ENCODE measurements around the gene JDP2. TPM values are rescaled to one million over a fixed set of nuclear protein-coding genes. Genes with fewer than 3 reads are reported as not detected.
"Not testable (repeated sequence)": the region's sequence is repeated elsewhere in the genome, so short reads cannot be mapped to it uniquely, and the experiment has no call there.

The JDP2 gene
- polyA plus RNA-seq, 1 donor, result 45.3 TPM

GRCh38 chr14:75456069-75456996, 28.5 kb downstream of the JDP2 start:
- no peak for DNase-seq (ENCODE audit: low read depth)

- DNase-seq (ENCODE audit: low read depth), result no peak
These were observed 29.1 kb downstream of the JDP2 start for GRCh38 chr14:75456997-75457335.

GRCh38 chr14:75457648-75458165, 29.9 kb downstream of the JDP2 start:
- DNase-seq (ENCODE audit: low read depth), result no peak

DNA sequence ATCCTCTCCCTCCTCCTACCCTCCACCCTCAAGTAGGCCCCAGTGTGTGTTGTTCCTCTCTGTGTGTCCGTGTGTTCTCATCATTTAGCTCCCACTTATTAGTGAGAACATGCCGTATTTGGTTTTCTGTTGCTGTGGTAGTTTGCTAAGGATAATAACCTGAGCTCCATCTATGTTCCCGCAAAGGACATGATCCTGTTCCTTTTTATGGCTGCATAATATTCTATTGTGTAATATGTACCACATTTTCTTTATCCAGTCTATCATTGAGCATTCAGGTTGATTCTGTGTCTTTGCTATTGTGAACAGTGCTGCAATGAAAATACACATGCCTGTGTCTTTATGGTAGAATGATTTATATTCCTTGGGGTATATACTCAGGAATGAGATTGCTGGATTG, 30.5 kb downstream of the JDP2 start:
- no peak for DNase-seq (ENCODE audit: low read depth)

GRCh38 chr14:75459099-75459741, 31.4 kb downstream of the JDP2 start:
- DNase-seq (ENCODE audit: low read depth), result no peak

GRCh38 chr14:75459791-75460190, 32.0 kb downstream of the JDP2 start:
- DNase-seq (ENCODE audit: low read depth), result no peak

- DNase-seq (ENCODE audit: low read depth), result no peak
These were observed 32.6 kb downstream of the JDP2 start for GRCh38 chr14:75460394-75460793.

DNA sequence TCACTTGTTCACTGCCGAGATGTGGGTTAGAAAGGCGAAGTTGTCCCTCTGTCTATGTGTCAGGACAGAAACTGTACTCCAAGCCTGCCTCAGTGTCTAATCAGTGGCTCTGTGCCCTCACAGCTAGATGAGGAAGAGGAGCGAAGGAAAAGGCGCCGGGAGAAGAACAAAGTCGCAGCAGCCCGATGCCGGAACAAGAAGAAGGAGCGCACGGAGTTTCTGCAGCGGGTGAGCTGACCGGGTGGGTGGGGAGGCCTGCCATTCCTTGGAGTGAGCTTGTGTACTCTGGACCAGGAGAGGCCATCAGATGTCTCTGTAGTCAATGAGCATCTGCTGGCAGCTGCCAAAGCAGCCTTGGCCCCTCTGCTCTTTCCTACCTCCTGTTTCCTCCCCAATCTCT, 33.5 kb downstream of the JDP2 start:
- no peak for DNase-seq (ENCODE audit: low read depth)

GRCh38 chr14:75461755-75462349, 34.0 kb downstream of the JDP2 start:
- DNase-seq (ENCODE audit: low read depth), result no peak

DNA sequence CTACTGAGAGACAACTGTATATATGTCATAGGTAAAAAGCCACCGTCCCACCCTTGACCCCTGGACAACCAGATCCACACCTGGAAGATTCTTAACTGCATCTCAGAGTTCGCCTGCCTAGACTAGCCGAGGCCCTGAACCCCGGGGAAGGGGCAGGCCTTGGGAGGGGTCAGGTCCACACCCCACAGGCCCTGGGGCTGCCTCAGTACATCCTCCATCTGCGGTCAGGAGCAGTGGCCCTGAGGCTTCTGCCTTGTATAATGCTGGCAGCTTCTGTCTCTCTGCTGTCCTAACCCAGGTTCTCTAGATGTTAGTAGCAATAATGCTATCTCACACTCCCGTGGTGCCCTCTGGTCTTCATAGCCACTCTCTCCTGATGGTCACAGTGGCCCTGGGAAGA, 36.8 kb downstream of the JDP2 start:
- DNase-seq (ENCODE audit: low read depth), result no peak

DNA sequence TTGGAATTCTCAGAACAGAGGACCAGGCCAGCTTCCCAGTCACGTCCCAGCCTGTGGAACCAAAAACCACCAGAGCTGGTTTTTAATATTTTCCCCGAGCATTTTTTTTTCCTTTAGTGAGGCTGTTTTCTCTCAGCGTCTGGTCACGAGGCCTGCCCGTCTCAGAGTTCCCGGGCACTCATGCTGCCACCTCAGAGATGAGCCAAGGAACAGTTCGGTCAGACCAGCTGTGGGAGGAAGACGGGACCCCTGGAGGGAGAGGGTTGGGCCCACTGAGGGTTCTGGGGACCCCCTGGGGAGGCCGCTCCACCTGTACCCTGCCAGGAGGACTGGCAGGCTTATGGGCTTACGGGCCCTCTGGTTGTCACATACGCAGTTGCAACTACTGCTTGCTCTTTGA, 39.9 kb downstream of the JDP2 start:
- no peak for DNase-seq (ENCODE audit: low read depth)

DNA sequence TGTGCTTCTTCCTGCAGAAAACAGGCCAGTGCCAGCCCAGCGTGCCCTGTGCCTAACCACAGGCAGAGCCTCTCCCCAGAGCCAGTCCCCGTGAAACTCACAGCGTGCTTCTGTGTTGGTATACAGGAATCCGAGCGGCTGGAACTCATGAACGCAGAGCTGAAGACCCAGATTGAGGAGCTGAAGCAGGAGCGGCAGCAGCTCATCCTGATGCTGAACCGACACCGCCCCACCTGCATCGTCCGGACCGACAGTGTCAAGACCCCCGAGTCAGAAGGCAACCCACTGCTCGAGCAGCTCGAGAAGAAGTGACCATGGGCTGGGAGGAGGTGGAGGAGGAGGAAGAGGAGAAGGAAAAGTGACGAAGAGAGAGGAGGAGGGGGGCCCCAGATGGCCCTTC, 41.3 kb downstream of the JDP2 start:
- no peak for DNase-seq (ENCODE audit: low read depth)

DNA sequence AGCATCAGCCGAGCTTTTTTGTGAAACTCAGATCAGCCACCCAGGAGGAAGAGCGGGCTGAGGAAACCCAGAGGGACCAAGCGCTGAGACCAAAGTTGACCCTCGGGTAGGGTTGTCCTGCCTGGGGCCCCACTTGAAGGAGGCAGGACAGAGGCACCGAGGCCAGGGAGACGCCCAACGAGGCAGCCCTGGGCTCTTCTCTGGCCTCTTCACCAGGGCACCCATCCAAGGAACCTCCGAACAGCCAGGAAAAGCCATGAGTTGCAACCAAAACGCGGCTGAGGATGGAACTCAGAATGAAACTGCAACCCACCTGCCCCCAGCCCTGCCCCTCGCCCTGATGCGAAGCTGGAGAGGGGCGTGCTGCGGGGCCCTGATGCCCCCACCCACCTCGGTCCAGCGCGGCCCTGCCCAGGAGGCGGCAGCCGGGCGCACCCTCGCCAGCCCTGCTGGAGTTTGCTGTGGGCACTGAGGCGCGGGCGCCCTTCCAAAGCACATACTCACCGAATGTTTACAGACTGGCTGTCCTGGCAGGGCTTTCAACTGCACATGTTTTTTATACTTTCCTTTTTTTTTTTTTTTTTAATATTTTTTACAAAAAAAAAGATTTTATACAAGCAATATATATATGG, 41.9 kb downstream of the JDP2 start:
- DNase-seq (ENCODE audit: low read depth), result no peak

DNA sequence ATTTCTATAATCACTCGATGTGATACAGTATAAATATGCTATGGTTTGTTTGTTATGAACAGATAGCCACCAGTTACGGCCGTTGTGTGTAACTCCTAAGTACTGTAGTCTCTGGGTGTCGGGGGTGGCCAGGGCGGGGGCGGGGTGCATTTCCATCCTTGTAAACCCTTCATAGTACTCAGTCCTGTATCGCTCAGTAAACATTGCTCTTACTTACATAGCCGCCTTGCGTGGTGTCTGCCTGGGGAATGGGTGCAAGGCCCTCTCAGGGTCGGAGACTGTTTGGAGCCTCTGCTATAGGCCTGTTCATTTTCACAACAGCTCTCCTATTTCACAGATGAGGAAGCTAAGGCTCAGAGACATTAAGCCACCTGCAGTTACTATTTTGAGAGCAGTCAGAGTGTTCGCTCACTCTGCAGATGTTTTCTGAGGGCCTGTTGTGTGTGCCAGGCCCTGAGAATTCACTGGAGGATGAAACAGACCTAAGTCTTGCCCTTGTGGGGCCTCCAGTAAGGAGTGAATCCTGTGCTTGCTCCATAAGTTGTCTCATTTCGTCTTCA, 42.5 kb downstream of the JDP2 start:
- DNase-seq (ENCODE audit: low read depth), result no peak

- DNase-seq (ENCODE audit: low read depth), result no peak
These were observed 43.2 kb downstream of the JDP2 start for GRCh38 chr14:75471059-75471458.

DNA sequence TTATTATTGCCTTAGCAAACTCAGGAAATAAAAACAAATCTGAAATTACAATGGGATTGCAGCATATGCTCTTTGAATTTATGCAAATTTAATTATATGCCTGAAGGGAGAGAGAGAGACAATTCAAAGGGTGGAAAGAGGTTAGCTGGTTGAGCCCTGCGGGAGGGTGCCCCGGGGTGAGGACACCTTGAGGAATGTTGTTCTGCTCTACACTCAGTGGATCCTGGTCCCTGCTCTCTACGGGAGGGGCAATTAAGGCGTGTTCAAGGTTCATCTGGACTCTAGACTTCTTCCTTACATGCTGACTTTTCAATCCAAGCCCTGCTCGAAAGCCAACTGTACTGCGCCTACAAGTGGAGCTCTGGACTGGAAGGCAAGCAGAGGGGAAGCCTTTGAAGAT, 46.3 kb downstream of the JDP2 start:
- not testable (repeated sequence) for DNase-seq (ENCODE audit: low read depth)

GRCh38 chr14:75476274-75476995, 48.6 kb downstream of the JDP2 start:
- DNase-seq (ENCODE audit: low read depth), result no peak

- no peak for DNase-seq (ENCODE audit: low read depth)
These were observed 50.1 kb downstream of the JDP2 start for GRCh38 chr14:75477881-75478280.

DNA sequence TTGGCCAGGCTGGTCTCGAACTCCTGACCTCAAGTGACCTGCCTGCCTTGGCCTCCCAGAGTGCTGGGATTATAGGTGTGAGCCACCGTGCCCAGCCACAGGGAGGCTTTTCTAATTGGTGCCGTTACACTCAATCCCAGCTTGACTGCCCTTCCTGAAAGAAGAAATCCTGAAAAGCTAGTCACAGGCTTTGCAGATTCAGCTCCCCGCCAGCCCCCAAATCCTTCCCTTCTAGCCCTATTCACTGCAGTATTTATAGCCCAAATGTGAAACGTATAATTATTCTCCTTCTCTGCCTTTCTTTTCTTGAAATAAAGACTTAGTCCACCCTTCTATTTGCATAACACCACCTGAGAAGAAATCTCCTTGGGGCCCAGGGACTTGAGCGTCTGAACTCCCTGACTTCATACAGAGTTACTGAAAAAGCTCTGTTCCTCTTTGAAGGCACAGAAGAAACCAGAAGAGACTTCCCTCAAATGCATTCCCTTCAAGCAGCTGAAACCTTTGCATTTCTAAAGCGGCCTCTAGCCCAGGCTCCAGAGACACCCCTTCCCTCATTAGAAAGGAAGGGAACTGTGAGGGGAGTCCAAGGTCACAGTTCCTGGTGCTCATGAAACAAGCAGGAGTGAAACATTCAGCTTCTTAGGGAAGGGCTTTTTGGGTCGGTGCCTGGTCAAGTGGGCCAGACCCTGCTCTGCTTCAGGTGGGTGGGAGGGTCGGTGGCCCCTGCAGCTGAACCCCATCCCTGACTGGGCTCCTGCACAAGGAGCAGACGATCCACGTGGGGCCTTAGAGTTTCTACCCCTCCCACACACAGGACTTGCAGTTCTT, 52.2 kb downstream of the JDP2 start:
- DNase-seq (ENCODE audit: low read depth), result no peak

DNA sequence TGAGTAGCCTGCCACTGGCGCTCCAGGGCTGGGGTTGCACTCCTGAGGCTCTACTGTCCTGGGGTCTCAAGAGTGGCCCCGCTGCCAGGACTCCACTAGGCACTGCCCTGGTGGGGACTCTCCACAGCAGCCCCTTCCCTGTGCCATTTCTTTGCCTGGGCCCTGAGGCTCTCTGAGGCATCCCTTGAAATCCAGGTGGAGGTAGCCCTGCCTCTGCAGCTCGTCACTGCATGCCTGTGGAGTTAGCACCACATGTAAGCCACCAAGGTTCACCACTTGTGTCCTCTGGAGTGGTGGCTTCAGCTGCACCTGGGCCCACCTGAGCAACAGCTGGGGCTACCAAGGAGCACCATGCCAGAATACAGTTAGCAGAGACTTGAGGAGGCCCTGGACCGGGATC, 54.5 kb downstream of the JDP2 start:
- no peak for DNase-seq (ENCODE audit: low read depth)
